GM18498 (cell line): Measurements from ENCODE around the gene SHISAL1.

Experiments used
- ATAC-seq: cut with Tn5 transposase; IDR thresholded peaks from one replicate; pipeline ENCODE4 v1.9.1; 2021; ENCODE audit warnings: mild to moderate bottlenecking, moderate library complexity; ENCODE audit not compliant: unreplicated experiment

SHISAL1 gene

DNA sequence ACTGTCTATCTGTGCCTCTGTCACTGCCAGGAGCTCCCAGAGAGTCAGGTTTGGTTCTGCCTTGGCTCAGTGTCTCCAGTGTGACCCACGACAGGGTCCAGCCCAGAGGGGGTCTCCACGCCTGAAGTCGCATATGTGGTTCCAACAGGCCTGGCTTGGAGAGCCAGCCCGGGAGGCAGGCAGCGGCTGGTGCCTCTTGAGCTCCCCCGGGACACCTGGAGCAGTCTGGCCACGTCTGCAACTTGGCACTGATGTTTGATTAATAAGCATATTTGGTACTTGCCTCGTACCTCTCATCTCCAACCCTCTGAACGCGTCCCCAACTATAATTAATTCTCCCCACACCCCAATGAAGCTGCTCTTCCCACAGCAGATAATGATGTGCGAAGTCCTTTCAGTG lies 31.7 kb upstream of the SHISAL1 start:
- ATAC-seq = no peak

- no peak for ATAC-seq
Observed at GRCh38 chr22:44342347-44342956, 29.7 kb upstream of the SHISAL1 start.

GRCh38 chr22:44341431-44342346 lies 28.9 kb upstream of the SHISAL1 start:
- no peak for ATAC-seq

DNA sequence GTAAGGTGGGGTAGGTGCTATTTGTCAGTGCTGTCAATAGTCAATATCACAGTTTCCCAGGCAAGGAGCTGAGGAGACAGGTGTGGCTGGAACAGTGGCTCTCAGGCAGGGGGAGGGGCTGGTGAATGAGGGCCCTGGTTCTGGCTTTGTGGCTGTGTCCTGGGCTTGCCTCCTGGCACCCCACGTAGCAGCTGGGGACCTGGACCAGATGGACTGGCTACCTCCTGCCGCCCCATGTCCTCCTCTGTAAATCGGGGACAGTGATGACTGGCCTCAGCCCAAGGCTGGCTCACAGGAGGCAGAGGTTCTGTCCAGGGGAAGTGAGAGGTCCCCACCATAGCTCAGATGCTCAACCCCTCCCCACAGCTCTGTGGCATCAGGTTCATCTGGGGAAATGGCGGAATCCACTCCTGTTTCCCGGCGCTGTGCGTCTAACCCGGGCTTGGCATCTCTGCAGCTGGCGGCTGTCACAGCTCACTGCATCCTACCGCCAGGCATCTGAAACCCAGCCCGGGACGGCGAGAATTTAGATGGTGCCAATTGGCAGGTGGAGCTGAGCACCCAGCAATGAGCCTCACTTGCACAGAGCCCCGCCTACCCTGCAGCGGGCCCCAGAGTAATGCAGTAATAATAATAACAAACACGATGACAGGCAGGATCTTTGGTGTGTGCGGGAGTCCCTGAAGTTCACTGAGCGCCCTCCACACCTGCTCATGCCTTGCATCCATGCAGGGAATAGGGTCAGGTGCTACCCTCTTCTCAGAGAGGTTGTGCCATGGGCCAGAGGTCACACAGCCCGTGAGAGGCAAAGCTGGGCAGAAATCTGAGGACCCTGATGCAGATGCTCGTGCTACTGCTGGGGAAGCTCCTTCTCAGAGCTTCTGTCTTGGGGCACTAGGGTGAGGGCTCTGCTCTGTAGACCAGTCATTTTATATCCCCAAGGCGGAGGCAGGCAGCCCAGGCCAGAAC lies 27.8 kb upstream of the SHISAL1 start:
- ATAC-seq = no peak

GRCh38 chr22:44338906-44339305 lies 26.2 kb upstream of the SHISAL1 start:
- ATAC-seq = no peak

- no peak for ATAC-seq
Observed at GRCh38 chr22:44338177-44338810, 25.5 kb upstream of the SHISAL1 start.

GRCh38 chr22:44337678-44338004 lies 24.9 kb upstream of the SHISAL1 start:
- no peak for ATAC-seq

GRCh38 chr22:44336962-44337677 lies 24.4 kb upstream of the SHISAL1 start:
- ATAC-seq = no peak

DNA sequence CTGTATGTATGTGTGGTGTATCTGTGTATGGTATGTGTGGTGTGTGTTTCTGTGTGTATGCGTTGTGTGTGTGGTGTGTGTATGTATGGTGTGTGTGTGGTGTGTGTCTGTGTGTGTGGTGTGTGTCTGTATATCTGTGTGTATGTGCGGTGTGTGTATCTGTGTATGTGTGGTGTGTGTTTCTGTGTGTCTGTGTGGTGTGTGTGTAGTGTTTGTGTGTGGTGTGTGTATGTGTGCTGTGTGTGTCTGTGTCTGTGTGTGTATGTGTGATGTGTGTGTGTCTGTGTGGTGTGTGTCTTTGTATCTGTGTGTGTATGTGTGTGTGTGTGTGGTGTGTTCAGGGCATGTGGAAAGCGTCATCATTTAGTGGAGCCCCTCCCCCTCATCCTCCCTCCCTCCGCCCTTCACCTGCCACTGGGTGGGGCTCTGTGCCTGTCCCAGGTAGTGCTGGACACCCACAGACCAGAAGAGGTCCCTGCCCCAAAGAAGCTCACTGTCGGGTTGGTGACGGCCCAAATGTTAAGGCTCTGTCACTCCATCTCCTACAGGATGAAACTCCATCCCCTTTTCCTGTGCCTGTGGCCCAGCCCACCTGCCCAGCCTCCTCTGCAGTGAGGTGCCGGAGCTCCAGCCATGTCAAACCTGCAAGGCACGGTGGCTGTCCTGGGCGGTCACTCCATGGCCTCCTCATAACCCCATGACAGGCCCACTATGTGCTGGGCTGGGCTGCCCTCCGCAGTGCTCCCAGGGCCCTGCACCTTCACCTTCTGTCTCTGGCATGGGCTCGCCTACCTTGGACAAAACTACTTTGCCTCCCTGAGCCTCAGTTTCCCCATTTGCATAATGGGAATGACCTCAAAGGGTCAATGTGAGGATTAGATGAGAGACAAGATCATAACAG lies 23.4 kb upstream of the SHISAL1 start:
- ATAC-seq = no peak

DNA sequence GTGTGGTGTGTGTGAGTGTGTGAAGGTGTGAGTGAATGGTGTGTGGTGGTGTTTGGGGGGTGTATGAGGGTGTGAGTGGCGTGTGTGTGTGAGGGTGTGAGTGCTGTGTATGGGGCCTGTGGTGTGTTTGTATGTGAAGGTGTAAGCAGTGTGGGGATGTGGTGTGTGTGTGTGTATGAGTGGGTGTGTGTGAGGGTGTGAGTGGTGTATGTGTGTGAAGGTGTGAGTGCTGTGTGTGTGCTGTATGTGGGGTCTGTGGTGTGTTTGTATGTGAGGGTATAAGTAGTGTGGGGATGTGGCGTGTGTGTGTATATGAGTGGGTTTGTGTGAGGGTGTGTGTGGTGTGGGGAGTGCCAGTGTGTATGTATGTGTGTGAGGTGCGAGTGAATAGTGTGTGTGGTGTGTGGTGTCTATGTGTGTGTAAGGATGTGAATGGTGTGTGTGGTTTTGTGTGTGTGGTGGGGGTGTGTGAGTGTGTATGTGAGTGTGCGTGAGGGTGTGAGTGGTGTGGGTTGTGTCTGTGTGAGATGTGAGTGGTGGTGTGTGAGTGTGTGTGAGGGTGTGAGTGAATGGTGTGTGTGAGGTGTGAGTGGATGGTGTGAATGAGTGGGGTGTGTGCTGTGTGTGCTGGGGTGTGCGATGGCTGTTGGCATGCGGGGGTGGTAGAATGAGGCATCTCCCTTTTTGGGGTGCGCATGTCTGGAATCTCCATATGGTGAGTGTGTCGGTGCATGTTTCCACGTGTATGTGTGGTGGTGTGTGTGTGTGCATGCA lies 22.5 kb upstream of the SHISAL1 start:
- no peak for ATAC-seq

GRCh38 chr22:44333847-44334635 lies 21.3 kb upstream of the SHISAL1 start:
- ATAC-seq = no peak

DNA sequence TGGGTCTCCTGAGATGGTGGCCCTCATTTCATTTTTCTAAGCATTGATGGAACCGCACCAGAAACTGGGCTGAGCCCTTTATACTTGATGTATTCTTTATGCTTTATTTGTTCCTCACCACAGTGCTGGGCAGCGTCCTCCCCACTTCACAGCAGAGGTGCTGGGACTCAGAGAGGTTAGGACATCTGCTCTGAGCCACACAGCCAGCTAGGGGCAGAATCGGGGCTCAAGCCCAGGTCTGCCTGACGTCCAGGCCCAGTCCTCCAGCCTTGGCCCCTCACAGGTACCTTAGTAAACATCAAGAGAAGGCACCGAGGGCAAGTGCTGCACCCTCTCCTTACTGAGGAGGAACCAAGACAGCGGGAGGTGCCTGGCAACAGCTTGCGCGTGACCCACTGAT lies 20.2 kb upstream of the SHISAL1 start:
- ATAC-seq = no peak

DNA sequence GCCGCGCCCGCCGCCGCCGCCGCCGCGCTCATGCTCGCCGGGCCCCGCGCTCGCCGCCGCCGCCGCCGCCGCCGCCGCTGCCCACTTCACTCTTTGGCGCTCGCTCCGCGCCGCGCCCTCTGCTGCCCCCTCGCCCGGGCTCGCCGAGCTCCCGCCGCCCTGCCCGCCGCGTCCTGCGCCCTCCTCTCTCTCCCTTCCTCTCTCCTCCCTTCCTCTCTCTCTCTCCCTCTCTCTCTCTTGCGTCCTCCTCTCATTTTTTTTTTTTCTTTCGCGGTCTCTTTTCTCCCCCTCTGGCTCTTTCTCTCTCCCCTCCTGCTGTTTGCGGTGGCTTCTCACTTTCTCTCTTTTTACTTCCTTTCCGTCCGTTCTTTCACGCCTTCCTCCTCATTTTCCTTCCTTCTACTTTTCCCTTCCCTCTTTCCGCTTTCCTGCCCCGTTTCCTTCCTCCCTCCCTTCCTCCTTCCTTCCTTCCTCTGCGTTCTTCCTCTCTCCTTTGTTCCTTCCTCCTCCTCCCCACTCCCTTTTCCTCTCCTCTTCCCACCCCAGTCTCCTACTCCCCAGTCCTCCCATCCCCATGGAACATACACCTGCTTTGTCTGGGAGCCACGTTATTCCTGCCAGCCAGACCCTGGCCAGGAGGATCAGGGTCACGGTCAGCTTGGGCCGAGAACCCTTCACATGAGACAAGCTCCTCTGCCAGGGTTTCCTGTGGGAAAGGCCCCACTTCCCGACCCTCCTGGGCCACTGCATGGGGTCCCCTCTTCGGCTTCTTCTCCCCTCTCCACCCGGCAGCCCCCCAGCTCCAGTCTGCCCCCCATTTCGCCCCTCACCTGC lies 19.3 kb upstream of the SHISAL1 start:
- no peak for ATAC-seq

- ATAC-seq = no peak
Observed at GRCh38 chr22:44330744-44331660, 18.3 kb upstream of the SHISAL1 start.

DNA sequence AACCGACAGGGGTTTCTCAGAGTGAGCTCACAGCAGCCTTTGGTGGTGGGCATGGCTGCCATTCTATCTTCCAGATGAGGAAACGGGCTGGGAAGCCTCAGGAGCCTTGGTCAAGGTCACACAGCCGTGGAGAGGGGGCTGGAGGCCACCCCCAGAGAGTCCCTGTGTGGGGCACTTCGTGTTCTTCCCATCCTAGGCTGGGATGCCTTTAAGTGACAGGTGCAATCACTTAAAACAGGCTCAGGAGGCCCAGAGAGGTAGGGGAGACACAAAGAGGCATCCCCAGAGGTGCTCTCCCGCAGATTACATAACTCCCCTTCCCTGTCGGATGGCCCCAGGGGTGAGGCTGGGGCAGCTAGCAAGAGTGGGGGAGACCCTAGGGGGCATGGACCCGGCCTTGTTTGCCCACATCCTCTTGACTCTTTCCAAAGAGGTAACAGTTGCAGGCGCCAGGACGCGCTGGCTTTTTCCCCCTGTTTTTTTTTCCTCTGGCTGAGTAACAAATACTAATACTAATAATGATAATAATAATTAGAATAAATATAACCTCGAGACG lies 17.5 kb upstream of the SHISAL1 start:
- ATAC-seq = no peak
